GM03348 (cell line): ENCODE data around the gene TMEM141.
A peak's percentile ranks its signal among the peaks of the same experiment; 100 is the strongest.
"Not testable (repeated sequence)": the region's sequence is repeated elsewhere in the genome, so short reads cannot be mapped to it uniquely, and the experiment has no call there.

Source experiments
- DNase-seq: peaks from one replicate; pipeline ENCODE4 v3.0.0; 2012; ENCODE audit warnings: low spot score

TMEM141 gene

GRCh38 chr9:136755302-136756133 lies 35.6 kb upstream of the TMEM141 start:
- DNase-seq = not testable (repeated sequence)

GRCh38 chr9:136756134-136756438 lies 35.1 kb upstream of the TMEM141 start:
- DNase-seq = no peak

- no peak for DNase-seq
Measured at GRCh38 chr9:136756836-136757235, 34.3 kb upstream of the TMEM141 start.

- DNase-seq = no peak
Measured at GRCh38 chr9:136757328-136757727, 33.8 kb upstream of the TMEM141 start.

GRCh38 chr9:136757751-136758140 lies 33.4 kb upstream of the TMEM141 start:
- DNase-seq = no peak

GRCh38 chr9:136759001-136759400 lies 32.1 kb upstream of the TMEM141 start:
- no peak for DNase-seq

DNA sequence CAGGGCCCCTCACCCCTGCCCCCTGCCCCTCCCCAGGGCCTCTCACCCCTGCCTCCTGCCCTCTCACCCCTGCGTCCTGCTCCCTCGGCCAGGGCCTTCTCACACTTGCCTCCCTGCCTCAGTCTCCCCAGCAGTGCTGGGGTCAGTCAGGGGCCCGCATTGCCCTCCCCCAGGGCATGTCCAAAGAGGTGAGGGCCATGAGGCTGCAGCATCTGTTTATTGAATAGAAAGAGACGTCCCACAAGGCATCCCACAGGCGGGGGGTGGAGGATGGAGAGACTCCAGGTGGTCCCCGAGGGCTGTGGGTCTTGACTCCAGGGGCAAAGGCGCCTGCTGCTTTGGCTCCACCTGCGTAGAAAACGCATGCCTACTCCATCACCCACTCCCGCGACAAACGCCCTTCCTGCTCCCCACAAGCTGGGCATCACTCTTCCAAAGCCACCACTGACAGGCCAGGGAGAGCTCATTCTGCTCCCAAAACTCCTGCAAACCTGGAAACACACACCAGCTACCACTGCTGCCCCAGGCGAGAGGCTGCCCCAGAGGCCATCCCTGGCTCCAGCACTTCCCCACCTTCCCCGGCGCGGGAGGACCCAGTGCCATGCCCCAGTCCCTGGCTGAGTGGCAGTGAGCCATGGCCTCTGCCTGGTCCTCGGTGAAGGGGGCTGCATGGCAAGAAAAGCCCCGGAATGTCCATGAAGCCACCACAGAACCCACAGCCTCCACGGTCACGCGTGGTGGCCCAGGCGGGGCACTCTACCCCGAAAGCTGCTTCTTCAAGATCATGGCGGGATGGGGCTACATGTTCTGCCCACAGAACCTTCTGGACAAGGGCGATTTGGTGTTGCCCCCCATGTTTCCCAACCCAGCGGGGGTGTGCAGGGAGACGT lies 31.5 kb upstream of the TMEM141 start:
- DNase-seq = no peak

- DNase-seq = no peak
Measured at GRCh38 chr9:136760424-136760823, 30.7 kb upstream of the TMEM141 start.

- peak; percentile 83 for DNase-seq
Measured at GRCh38 chr9:136760834-136761544, 30.2 kb upstream of the TMEM141 start.

GRCh38 chr9:136761545-136761981 lies 29.6 kb upstream of the TMEM141 start:
- DNase-seq = no peak

GRCh38 chr9:136762221-136762691 lies 28.9 kb upstream of the TMEM141 start:
- no peak for DNase-seq

DNA sequence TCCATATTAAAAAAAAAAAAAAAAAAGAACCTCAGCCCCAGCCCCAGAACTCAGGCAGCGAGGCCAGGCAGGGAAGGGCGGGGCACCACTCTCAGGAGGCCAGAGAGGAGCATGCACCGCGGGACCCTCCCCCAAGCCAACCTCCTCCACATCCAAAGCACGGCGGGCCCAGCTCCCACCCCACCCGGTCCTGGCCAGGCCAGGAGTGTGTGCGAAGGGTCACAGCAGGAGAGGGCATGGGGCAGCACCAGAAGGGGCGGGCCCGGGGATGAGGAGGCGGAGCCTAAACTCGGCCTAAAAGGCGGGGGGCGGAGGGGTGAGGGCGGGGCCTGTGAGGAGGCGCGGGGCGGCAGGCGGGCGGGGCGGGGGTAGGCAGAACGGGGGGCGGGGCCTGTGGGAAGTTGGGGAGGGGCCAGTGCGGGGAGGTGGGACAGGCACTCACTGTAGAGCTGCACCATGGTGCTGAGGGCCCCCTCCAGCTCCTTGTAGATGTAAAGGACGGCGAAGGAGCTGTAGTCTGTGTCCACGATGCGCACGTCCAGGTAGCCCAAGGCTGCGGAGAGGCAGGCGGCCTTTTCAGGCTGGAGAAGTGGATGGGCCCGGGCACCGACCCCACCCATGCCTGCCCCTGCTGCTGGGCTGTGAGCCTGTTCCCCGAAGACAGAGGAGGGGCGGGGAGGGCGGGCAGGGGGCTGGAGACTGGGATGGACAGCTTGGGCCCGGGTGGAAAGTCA lies 28.1 kb upstream of the TMEM141 start:
- DNase-seq = peak; percentile 47

GRCh38 chr9:136763649-136764035 lies 27.5 kb upstream of the TMEM141 start:
- DNase-seq = no peak

DNA sequence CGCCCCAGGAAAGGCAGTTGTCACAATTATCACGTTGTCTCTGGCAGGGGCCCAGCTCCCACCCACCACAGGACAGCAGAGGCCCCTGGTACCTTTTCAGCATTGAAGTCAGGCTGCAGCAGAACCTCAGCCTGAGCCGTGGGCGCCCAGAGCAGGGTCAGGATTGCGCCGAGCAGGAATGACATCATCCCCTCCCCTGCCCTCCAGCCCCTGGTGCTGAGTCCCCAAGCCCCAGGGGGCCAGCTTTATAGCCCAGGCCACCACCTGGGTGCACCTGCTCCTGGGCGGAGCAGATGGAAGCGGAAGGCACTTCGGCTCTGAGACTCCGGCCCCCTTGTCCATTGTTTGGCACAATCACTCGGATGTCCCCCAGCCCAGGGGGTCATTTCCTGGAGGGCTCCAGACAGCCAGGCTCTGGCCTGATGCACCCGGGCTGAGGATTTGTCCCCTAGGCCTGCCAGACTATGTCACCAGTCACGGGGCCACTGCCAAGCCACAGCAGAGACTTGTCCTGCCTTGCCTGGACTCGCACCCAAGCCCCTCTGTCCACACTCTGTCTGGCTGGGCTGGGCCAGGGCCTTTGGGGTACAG lies 26.7 kb upstream of the TMEM141 start, which contains the start of gene LCN15:
Gene LCN15 (minus strand): TSS at position 218 of the 591 bp plus-strand sequence. CDS start 30 bp downstream, at position 188.
- DNase-seq = no peak

DNA sequence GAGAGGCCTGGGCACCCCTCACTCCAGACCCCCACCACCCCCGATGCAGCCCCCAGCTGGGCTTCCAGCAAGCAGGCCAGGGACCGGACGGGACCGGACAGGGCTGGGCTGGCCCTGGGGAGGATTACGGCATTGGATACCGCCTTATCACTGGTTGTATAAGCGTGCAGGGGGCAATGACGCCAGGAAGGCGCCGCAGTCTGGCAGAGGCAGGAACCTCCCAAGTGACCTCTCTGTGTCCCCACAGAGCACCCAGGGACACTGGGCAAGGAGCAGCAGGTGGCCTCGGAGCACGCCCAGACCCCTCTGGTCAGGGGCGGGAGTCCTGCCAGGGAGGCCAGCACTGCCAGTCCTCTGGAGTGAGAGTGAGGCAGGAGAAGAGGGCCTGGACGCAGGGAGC lies 26.1 kb upstream of the TMEM141 start:
- DNase-seq = no peak

- not testable (repeated sequence) for DNase-seq
Measured at GRCh38 chr9:136765745-136766409, 25.3 kb upstream of the TMEM141 start.

GRCh38 chr9:136766410-136767120 lies 24.6 kb upstream of the TMEM141 start:
- not testable (repeated sequence) for DNase-seq

DNA sequence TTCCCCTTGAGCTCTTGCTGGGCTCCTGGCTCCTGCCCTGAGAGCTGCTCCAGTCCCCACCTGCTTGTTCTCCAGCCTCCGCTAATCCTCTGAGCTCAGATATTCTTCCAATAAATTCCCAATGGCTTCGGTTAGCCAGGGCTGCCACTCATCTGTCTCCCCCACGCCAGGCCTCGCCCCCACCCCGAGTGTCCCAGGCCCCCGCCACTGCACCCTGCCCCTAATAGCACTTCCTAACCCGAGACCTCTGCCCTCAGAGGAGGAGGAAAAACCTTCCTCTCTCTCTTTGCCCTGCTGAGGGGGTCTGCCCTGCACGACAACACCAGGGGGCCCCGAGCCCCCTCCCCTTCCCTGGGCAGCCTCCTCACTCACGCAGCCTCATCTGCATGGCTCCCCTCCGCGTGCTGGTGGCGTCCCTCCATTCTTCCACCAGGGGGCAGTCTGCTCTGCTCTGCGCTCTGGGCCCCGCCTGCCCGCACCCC lies 21.4 kb upstream of the TMEM141 start:
- peak; percentile 72 for DNase-seq

- DNase-seq = no peak
Measured at GRCh38 chr9:136771907-136772415, 19.2 kb upstream of the TMEM141 start.
